ENCODE results near the gene CIPC. TPM values are rescaled to one million over a fixed set of nuclear protein-coding genes. Genes with fewer than 3 reads are reported as not detected.

Gene CIPC
- total RNA-seq, 1 experiment from 2014 or later = 20.6 TPM

DNA sequence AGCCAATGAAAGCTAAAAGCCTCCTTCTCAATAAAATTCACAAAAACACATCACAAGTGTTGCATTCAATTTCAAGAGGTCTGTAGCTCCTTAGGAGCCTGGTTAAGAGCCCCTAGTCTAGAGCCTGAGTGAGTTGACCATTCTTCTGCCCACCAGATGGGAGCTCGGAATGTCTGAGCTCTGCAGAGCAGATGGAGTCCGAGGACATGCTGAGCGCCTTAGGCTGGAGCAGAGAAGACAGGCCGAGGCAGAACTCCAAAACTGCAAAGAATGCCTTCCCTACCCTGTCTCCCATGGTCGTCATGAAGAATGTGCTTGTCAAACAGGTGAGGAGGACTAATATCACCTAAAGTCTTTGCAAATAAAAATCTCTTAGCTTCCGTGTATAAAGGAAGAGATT is 11.6 kb downstream of the CIPC start:
- Histone ChIP-seq H3K4me1 (ENCODE audit: control insufficient read depth in 1 of 2, insufficient read depth in 2 of 2, low read length in 2 of 2) (no peaks in the 10 kb centered on the region), H3K36me3 (ENCODE audit: control insufficient read depth in 1 of 2, insufficient read depth in 2 of 2, low read length in 2 of 2) (peaks cover 19 to 31% of the 10 kb centered on the region in 2 experiments; a peak in 3 of 4 replicates), H3K9ac (ENCODE audit: low read length) (no peak overlapping the region), H3K4me3 (replicated peaks in 1 of 2; ENCODE audit: low read depth in 1 of 2, low read length in 2 of 2) (no peak overlapping the region), H2AFZ (ENCODE audit: low read depth, low read length, poor library complexity, severe bottlenecking) (no peak overlapping the region), H3K9me2 (ENCODE audit: insufficient read depth) (no peaks in the 10 kb centered on the region), H3K9me3 (ENCODE audit: control insufficient read depth in 1 of 2, insufficient read depth in 1 of 2, low read depth in 1 of 2, low read length in 2 of 2) (no peaks in the 10 kb centered on the region), H3K27ac (ENCODE audit: low read depth, low read length) (no peak overlapping the region), H4K20me1 (ENCODE audit: insufficient read depth) (no peaks in the 10 kb centered on the region), H3K4me2 (ENCODE audit: low read length) (no peak overlapping the region), H3K27me3 (ENCODE audit: insufficient read depth, low read length) (no peaks in the 10 kb centered on the region), H3K79me2 (ENCODE audit: insufficient read depth, low read length) (peaks cover 7% of the 10 kb centered on the region)
- intact Hi-C loops (cut with micrococcal nuclease) = no loop called here
- DNase-seq (ENCODE audit: low read depth, low spot score) = no peak
- TF ChIP-seq POLR2A (IDR thresholded peaks at IDR 0.05; ENCODE audit: borderline replicate concordance, extremely low read depth, insufficient read depth, insufficient read length) = no peak
- ATAC-seq = no peak
- POLR2A ChIA-PET = interaction anchor here (1.1 kb wide), 1 partner anchor 11 kb away, joined by 3 read pairs; the partner anchor contains the start of gene CIPC
- BruUV-seq (replicated peaks) = no TSS peak
- RAD21 ChIA-PET (ENCODE audit: low non-redundant PET in 1 of 2, low total read pairs in 2 of 2, uncharacterized antibody in 2 of 2, unreplicated experiment in 2 of 2) = no interaction called here
- CTCF ChIA-PET = interaction anchor here (0.9 to 1.3 kb wide), 3 partner anchors 12 to 40 kb away, joined by 3 read pairs; no protein-coding TSS in a partner anchor

GRCh38 chr14:77110286-77110685 is 12.2 kb downstream of the CIPC start:
- BruUV-seq (replicated peaks) = no TSS peak
- H4K20me1 ChIP-seq (ENCODE audit: insufficient read depth) = no peaks in the 10 kb centered on the region
- ATAC-seq (no peak), DNase-seq (ENCODE audit: low read depth, low spot score) (no peak)
- H3K9ac ChIP-seq (ENCODE audit: low read length) = no peak overlapping the region
- no peaks in the 10 kb centered on the region for H3K9me2 ChIP-seq (ENCODE audit: insufficient read depth)
- no peak overlapping the region for H3K4me3 ChIP-seq (replicated peaks in 1 of 2; ENCODE audit: low read depth in 1 of 2, low read length in 2 of 2)
- no peaks in the 10 kb centered on the region for H3K9me3 ChIP-seq (ENCODE audit: control insufficient read depth in 1 of 2, insufficient read depth in 1 of 2, low read depth in 1 of 2, low read length in 2 of 2)
- H3K4me2 ChIP-seq (ENCODE audit: low read length) = no peak overlapping the region
- H3K4me1 ChIP-seq (ENCODE audit: control insufficient read depth in 1 of 2, insufficient read depth in 2 of 2, low read length in 2 of 2) = no peaks in the 10 kb centered on the region
- no peak overlapping the region for H2AFZ ChIP-seq (ENCODE audit: low read depth, low read length, poor library complexity, severe bottlenecking)
- POLR2A ChIA-PET = no interaction called here
- RAD21 ChIA-PET (ENCODE audit: low non-redundant PET in 1 of 2, low total read pairs in 2 of 2, uncharacterized antibody in 2 of 2, unreplicated experiment in 2 of 2) = no interaction called here
- intact Hi-C loops (cut with micrococcal nuclease) = no loop called here
- H3K27me3 ChIP-seq (ENCODE audit: insufficient read depth, low read length) = no peaks in the 10 kb centered on the region
- H3K27ac ChIP-seq (ENCODE audit: low read depth, low read length) = no peak overlapping the region
- TF ChIP-seq CBX3 (IDR thresholded peaks at IDR 0.05; ENCODE audit: low read depth) = no peak
- no peak for TF ChIP-seq RAD21 (IDR thresholded peaks at IDR 0.05; ENCODE audit: low read depth)
- TF ChIP-seq JUND (IDR thresholded peaks at IDR 0.05) = no peak
- TF ChIP-seq SRF (IDR thresholded peaks at IDR 0.05; ENCODE audit: low read depth) = no peak
- no peak for TF ChIP-seq EZH2 (IDR thresholded peaks at IDR 0.05)
- no peak for TF ChIP-seq EGR1 (IDR thresholded peaks at IDR 0.05; ENCODE audit: low read depth)
- TF ChIP-seq, protein P1, sequence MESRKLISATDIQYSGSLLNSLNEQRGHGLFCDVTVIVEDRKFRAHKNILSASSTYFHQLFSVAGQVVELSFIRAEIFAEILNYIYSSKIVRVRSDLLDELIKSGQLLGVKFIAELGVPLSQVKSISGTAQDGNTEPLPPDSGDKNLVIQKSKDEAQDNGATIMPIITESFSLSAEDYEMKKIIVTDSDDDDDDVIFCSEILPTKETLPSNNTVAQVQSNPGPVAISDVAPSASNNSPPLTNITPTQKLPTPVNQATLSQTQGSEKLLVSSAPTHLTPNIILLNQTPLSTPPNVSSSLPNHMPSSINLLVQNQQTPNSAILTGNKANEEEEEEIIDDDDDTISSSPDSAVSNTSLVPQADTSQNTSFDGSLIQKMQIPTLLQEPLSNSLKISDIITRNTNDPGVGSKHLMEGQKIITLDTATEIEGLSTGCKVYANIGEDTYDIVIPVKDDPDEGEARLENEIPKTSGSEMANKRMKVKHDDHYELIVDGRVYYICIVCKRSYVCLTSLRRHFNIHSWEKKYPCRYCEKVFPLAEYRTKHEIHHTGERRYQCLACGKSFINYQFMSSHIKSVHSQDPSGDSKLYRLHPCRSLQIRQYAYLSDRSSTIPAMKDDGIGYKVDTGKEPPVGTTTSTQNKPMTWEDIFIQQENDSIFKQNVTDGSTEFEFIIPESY (IDR thresholded peaks at IDR 0.05; ENCODE audit: extremely low read depth, insufficient replicate concordance, low read length) = no peak
- H3K36me3 ChIP-seq (ENCODE audit: control insufficient read depth in 1 of 2, insufficient read depth in 2 of 2, low read length in 2 of 2) = peaks cover 19 to 37% of the 10 kb centered on the region in 2 experiments; a peak in 3 of 4 replicates
- CTCF ChIA-PET = interaction anchor here (0.9 to 1.4 kb wide), 4 partner anchors 11 to 41 kb away, joined by 3 read pairs; no protein-coding TSS in a partner anchor
- H3K79me2 ChIP-seq (ENCODE audit: insufficient read depth, low read length) = peaks cover 7% of the 10 kb centered on the region; the same call in 1 of the 2 replicates
